Breast epithelium (tissue), 4 donors: Measurements from ENCODE around the gene SLC35G4. TPM values are rescaled to one million over a fixed set of nuclear protein-coding genes. Genes with fewer than 3 reads are reported as not detected.
"Not testable (repeated sequence)": the region's sequence is repeated elsewhere in the genome, so short reads cannot be mapped to it uniquely, and the experiment has no call there.

ENCODE experiments used
- DNase-seq, 2 donors: peaks; one replicate each; pipeline ENCODE4 v3.0.0-alpha.2; 2019; ENCODE audit warnings: low spot score in 2 of 2
- H3K27ac ChIP-seq, 2 donors: fragments of 200-600 bp; sonication (generic) in 1 of 2; one replicate each; pipeline ENCODE4 v1.5.1; 2016 to 2019; ENCODE audit warnings: mild to moderate bottlenecking in 1 of 2
- H3K27me3 ChIP-seq, 2 donors: fragments of 200-600 bp; sonication (generic) in 1 of 2; one replicate each; pipeline versions ENCODE4 v1.5.1 to v1.6.0; 2017 to 2019; ENCODE audit warnings: control low read depth in 1 of 2, mild to moderate bottlenecking in 1 of 2
- H3K36me3 ChIP-seq: fragments of 200-600 bp; one replicate; pipeline ENCODE4 v1.5.1; 2019
- H3K4me1 ChIP-seq, 2 donors: fragments of 200-600 bp; sonication (generic); one replicate each; pipeline ENCODE4 v1.5.1; 2016 to 2019; ENCODE audit warnings: control low read depth in 1 of 2
- H3K4me3 ChIP-seq, 3 donors: fragments of 200-600 bp; sonication (generic); 1 replicate in 2 of 3; 2 replicates in 1 of 3; pipeline ENCODE4 v1.5.1; 2016 to 2019; ENCODE audit warnings: mild to moderate bottlenecking in 3 of 3, moderate library complexity in 2 of 3
- H3K9me3 ChIP-seq, 2 donors: fragments of 200-600 bp; sonication (generic) in 1 of 2; one replicate each; pipeline ENCODE4 v1.5.1; 2016 to 2019; ENCODE audit warnings: control low read depth in 1 of 2
- CTCF ChIP-seq, 3 donors: fragments of 450-650 bp; IDR thresholded peaks; one replicate each; pipeline ENCODE4 v1.5.1; 2016 to 2017; ENCODE audit warnings: antibody characterized with exemption in 3 of 3, mild to moderate bottlenecking in 3 of 3, moderate library complexity in 3 of 3
- POLR2A ChIP-seq: fragments of 450-650 bp; IDR thresholded peaks from one replicate; pipeline ENCODE4 v1.6.1; 2016; ENCODE audit warnings: antibody characterized with exemption, mild to moderate bottlenecking, moderate library complexity
- POLR2AphosphoS5 ChIP-seq, 3 donors: sonication (generic); formaldehyde crosslinking; IDR thresholded peaks; one replicate each; pipeline ENCODE4 v1.6.1; 2017; ENCODE audit warnings: antibody characterized with exemption in 3 of 3
- intact Hi-C: fragments of 100-400 bp; cut with DNase I; formaldehyde crosslinking; loops from one replicate; pipeline ENCODE4 v1.15.1; 2023; ENCODE audit warnings: low total_unique reads
- total RNA-seq, 3 donors: library from RNA; depleted of rRNA; stranded (reverse); fragments of >200 nt; gene quantifications; one replicate each; pipeline ENCODE4 v1.1.0, GENCODE V29; 2016

Gene SLC35G4
- not detected for total RNA-seq

- intact Hi-C loops, H3K36me3 ChIP-seq, H3K27me3 ChIP-seq, H3K27ac ChIP-seq, H3K4me3 ChIP-seq, DNase-seq, H3K4me1 ChIP-seq: not testable (repeated sequence)
- peaks cover 7 to 10% of the 10 kb centered on the region in 2 donors for H3K9me3 ChIP-seq
These were observed at the start of gene SLC35G4 for GRCh38 chr18:11609488-11609887. Gene SLC35G4 (plus strand): TSS chr18:11609596. CDS start chr18:11609596, 0 bp downstream.

GRCh38 chr18:11561293-11561692, 48.1 kb upstream of the SLC35G4 start:
- H3K27ac ChIP-seq: no peak overlapping the region
- TF ChIP-seq POLR2A (no peak), CTCF (IDR thresholded peaks at IDR 0.05) (no peak), POLR2AphosphoS5 (IDR thresholded peaks at IDR 0.05) (no peak)
- no peaks in the 10 kb centered on the region for H3K4me1 ChIP-seq
- no peaks in the 10 kb centered on the region for H3K9me3 ChIP-seq
- no peaks in the 10 kb centered on the region for H3K36me3 ChIP-seq
- intact Hi-C loops: no loop called here
- no peaks in the 10 kb centered on the region for H3K27me3 ChIP-seq
- DNase-seq: no peak
- H3K4me3 ChIP-seq: no peak overlapping the region

- H3K9me3 ChIP-seq: no peaks in the 10 kb centered on the region
- TF ChIP-seq CTCF (IDR thresholded peaks at IDR 0.05) (no peak), POLR2AphosphoS5 (IDR thresholded peaks at IDR 0.05) (no peak), POLR2A (no peak)
- no peaks in the 10 kb centered on the region for H3K36me3 ChIP-seq
- no peaks in the 10 kb centered on the region for H3K27me3 ChIP-seq
- H3K4me1 ChIP-seq: no peaks in the 10 kb centered on the region
- H3K27ac ChIP-seq: no peak overlapping the region
- intact Hi-C loops: no loop called here
- H3K4me3 ChIP-seq: no peak overlapping the region
- DNase-seq: no peak
These were observed 43.7 kb upstream of the SLC35G4 start for GRCh38 chr18:11565716-11566115.

- no peak overlapping the region for H3K27ac ChIP-seq
- TF ChIP-seq POLR2AphosphoS5 (IDR thresholded peaks at IDR 0.05) (no peak), CTCF (IDR thresholded peaks at IDR 0.05) (no peak), POLR2A (no peak)
- no peaks in the 10 kb centered on the region for H3K36me3 ChIP-seq
- DNase-seq: no peak
- no peaks in the 10 kb centered on the region for H3K27me3 ChIP-seq
- intact Hi-C loops: no loop called here
- no peak overlapping the region for H3K4me3 ChIP-seq
- no peaks in the 10 kb centered on the region for H3K9me3 ChIP-seq
- H3K4me1 ChIP-seq: no peaks in the 10 kb centered on the region
These were observed 43.0 kb upstream of the SLC35G4 start for GRCh38 chr18:11566236-11566965.

GRCh38 chr18:11567396-11567795, 42.0 kb upstream of the SLC35G4 start:
- no peaks in the 10 kb centered on the region for H3K27me3 ChIP-seq
- no peaks in the 10 kb centered on the region for H3K4me1 ChIP-seq
- no peak for DNase-seq
- no peaks in the 10 kb centered on the region for H3K36me3 ChIP-seq
- no peak for TF ChIP-seq POLR2AphosphoS5 (IDR thresholded peaks at IDR 0.05)
- no peak for TF ChIP-seq POLR2A
- TF ChIP-seq CTCF (IDR thresholded peaks at IDR 0.05): no peak
- H3K9me3 ChIP-seq: no peaks in the 10 kb centered on the region
- H3K4me3 ChIP-seq: no peak overlapping the region
- no peak overlapping the region for H3K27ac ChIP-seq
- intact Hi-C loops: no loop called here
